SH-SY5Y (cell line): ENCODE results near the gene VAV2.

ENCODE experiments used
- GATA2 ChIP-seq: IDR thresholded peaks from 2 replicates; pipeline ENCODE4 v1.6.1; 2011; ENCODE audit warnings: mild to moderate bottlenecking, low read depth, low read length
- GATA3 ChIP-seq: IDR thresholded peaks from 2 replicates; pipeline ENCODE4 v1.6.1; 2011; ENCODE audit warnings: low read depth, mild to moderate bottlenecking, low read length, moderate library complexity

GRCh38 chr9:133841167-133841812 is 150.8 kb downstream of the VAV2 start:
- peak; percentile 76 for TF ChIP-seq GATA2
- TF ChIP-seq GATA3, result no peak
